ENCODE measurements around the gene DMXL2.
"Not testable (repeated sequence)": the region's sequence is repeated elsewhere in the genome, so short reads cannot be mapped to it uniquely, and the experiment has no call there.

The DMXL2 gene

DNA sequence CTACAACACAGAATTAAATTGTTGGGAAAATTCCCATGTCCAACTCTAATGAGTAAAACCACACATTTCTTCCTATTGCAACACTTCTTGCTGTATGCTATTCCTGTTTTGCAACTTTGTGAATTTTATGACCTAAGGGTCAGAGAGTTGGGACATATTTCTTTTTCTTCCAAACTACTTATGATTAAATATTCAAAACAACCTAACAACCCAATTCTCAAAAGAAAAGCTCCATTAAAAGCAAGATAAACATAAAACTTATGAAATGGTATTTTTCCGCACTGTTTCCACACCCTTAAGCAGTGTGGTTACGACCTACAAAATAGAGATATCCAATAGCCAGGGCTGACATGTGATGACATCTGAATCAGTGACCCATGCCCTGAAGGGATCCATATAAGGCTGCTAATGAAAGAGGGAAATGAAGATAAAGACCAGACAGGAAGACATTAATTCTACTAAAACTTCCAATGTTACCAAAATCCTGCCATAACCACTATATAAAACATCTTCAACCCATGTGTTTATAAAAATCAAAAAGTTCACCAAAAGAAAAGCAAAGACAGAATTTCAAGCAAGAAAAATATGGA lies 45.6 kb downstream of the DMXL2 start:
- no peak for DNase-seq (ENCODE audit: extremely low read depth, low read depth)
- TF ChIP-seq, protein P1, sequence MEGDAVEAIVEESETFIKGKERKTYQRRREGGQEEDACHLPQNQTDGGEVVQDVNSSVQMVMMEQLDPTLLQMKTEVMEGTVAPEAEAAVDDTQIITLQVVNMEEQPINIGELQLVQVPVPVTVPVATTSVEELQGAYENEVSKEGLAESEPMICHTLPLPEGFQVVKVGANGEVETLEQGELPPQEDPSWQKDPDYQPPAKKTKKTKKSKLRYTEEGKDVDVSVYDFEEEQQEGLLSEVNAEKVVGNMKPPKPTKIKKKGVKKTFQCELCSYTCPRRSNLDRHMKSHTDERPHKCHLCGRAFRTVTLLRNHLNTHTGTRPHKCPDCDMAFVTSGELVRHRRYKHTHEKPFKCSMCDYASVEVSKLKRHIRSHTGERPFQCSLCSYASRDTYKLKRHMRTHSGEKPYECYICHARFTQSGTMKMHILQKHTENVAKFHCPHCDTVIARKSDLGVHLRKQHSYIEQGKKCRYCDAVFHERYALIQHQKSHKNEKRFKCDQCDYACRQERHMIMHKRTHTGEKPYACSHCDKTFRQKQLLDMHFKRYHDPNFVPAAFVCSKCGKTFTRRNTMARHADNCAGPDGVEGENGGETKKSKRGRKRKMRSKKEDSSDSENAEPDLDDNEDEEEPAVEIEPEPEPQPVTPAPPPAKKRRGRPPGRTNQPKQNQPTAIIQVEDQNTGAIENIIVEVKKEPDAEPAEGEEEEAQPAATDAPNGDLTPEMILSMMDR (IDR thresholded peaks at IDR 0.05; ENCODE audit: low read depth, low read length, missing control alignments): no peak

DNA sequence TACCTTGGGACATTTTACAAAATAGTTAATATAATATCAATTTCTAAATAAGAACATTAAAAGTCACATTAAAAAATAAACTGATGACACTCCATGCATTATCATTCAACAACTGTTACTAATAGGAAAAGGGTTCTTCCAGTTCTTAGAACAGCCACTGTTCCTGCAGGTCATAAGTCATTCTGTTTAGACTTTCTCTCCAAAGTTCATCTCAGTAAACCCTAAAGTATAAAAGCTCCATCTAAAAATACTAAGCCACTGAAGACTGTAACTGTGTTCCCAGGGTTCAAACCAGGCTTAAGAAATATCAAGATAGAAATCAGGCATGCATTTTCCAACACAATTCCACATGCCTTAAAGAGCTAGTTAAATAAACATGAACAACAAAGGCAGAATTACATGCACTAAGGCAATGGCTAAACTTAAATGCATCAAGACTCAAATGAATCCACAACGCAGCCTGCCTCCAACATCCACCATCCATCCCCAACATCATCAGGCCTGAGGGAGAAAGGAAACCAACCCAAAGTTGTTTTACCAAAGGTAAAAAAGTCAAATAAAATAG lies 46.2 kb downstream of the DMXL2 start:
- TF ChIP-seq, protein P1 (IDR thresholded peaks at IDR 0.05; ENCODE audit: low read depth, low read length, missing control alignments): no peak
- no peak for DNase-seq (ENCODE audit: extremely low read depth, low read depth)

More for the DNA sequence above, 45.6 kb downstream of the DMXL2 start:
- no peak overlapping the region for H3K4me3 ChIP-seq (replicated peaks; ENCODE audit: low read depth, low read length)

DNA sequence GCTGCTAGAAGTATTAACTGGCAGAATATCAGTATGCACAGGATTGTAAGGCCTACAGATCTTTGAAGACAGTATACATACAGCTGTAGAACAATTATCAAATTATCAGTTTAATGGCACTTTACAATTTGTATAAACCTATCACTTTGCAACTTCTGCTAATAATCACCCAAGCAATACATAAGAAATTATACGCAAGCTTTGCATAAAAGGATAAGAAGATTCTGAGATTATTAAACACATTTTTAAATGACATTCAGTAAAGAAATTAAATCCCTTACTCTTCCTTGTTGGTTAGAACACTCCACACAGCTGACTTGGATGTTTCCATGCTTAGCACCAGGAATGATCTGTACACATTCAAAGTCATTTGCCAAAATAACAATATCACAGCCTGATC lies 46.8 kb downstream of the DMXL2 start:
- TF ChIP-seq, protein P1 (IDR thresholded peaks at IDR 0.05; ENCODE audit: low read depth, low read length, missing control alignments): no peak
- DNase-seq (ENCODE audit: extremely low read depth, low read depth): no peak
- H3K4me3 ChIP-seq (replicated peaks; ENCODE audit: low read depth, low read length): no peak overlapping the region

More for the DNA sequence above, 46.2 kb downstream of the DMXL2 start:
- no peak overlapping the region for H3K4me3 ChIP-seq (replicated peaks; ENCODE audit: low read depth, low read length)

DNA sequence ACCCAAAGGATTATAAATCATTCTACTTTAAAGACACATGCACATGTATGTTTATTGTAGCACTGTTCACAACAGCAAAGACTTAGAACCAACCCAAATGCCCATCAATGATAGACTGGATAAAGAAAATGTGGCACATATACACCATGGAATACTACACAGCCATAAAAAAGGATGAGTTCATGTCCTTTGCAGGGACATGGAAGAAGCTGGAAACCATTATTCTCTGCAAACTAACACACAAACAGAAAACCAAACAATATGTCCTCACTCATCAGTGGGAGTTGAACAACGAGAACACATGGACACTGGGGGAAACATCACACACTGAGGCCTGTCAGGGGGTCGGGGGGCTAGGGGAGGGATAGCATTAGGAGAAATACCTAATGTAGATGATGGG lies 49.2 kb downstream of the DMXL2 start:
- H3K4me3 ChIP-seq (replicated peaks; ENCODE audit: low read depth, low read length); DNase-seq (ENCODE audit: extremely low read depth, low read depth): not testable (repeated sequence)

DNA sequence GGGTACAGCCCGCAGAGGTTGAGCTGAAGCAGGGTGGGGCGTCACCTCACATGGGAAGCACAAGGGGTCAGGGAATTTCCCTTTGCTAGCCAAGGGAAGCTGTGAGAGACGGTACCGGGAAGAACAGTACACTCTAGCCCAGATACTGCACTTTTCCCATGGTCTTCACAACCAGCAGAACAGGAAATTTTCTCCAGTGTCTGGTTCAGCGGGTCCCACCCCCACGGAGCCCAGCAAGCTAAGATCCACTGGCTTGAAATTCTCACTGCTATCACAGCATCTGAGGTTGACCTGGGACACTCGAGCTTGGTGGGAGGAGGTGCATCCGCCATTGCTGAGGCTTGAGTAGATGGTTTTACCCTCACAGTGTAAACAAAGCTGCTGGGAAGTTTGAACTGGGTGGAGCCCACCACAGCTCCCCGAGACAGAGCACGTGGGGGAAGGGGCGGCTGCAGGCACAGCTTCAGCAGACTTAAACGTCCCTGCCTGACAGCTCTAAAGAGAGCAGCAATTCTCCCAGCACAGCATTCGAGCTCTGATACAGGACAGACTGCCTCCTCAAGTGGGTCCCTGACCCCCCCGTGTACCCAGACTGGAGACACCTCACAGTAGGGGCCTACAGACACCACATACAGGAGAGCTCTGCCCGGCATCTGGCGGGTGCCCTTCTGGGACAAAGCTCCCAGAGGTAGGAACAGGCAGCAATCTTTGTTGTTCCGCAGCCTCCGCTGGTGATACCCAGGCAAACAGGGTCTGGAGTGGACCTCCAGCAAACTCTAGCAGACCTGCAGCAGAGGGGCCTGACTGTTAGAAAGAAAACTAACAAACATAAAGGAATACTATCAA lies 53.4 kb downstream of the DMXL2 start:
- DNase-seq (ENCODE audit: extremely low read depth, low read depth); H3K4me3 ChIP-seq (replicated peaks; ENCODE audit: low read depth, low read length): not testable (repeated sequence)

DNA sequence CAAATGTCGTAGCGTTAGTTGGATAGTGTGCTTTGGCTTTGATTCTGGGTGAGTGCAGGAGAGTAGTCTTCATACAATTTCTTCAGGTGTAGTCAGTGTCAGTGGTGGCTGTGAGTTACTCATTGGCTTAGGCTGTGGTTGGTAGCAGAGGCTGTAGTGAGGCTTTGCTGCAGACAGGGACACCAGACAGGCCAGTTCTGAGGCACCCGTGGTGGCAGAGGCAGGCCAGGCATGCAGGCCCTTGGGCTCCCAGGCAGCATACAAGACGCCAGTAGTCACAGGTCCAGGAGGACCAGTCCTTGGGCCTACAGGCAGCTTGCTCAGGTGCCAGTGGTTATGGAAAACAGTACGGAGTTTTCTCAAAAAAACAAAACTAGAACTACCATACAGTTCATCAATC lies 61.3 kb downstream of the DMXL2 start:
- H3K4me3 ChIP-seq (replicated peaks; ENCODE audit: low read depth, low read length): no peak overlapping the region
- TF ChIP-seq, protein P1 (IDR thresholded peaks at IDR 0.05; ENCODE audit: low read depth, low read length, missing control alignments): no peak
- DNase-seq (ENCODE audit: extremely low read depth, low read depth): no peak

DNA sequence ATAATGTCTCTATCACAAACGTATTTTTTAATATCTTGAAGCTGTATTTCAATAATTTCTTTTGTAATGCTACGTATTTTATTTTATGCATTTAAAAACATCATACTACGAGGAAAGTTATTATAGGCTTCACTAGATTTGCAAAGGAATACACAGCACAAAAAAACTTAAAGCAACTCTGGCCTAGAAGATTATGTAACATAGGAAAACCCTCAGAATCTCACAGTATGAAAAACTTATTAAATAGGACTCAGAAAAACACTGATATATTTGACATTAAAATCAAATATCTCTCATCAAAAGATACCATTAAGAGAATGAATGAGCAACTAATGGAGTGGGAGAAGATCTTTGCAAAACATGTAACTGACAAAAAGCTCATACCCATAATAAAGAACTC lies 63.7 kb downstream of the DMXL2 start:
- no peak for DNase-seq (ENCODE audit: extremely low read depth, low read depth)
- TF ChIP-seq, protein P1 (IDR thresholded peaks at IDR 0.05; ENCODE audit: low read depth, low read length, missing control alignments): no peak
- H3K4me3 ChIP-seq (replicated peaks; ENCODE audit: low read depth, low read length): no peak overlapping the region
